Neural progenitor cell (in vitro differentiated cells): ENCODE data around the gene TBC1D1.

Experiments used
- EZH2 ChIP-seq: fragments of 200-600 bp; sonication (generic); IDR thresholded peaks from 2 replicates; pipeline ENCODE4 v1.6.1; 2017; ENCODE audit warnings: antibody characterized with exemption, mild to moderate bottlenecking, moderate library complexity
- TF ChIP-seq, protein P1 (sequence below): fragments of 200-600 bp; sonication (generic); IDR thresholded peaks from 2 replicates; pipeline ENCODE4 v1.5.1; 2017; ENCODE audit warnings: antibody characterized with exemption, mild to moderate bottlenecking

- TF ChIP-seq, protein P1, sequence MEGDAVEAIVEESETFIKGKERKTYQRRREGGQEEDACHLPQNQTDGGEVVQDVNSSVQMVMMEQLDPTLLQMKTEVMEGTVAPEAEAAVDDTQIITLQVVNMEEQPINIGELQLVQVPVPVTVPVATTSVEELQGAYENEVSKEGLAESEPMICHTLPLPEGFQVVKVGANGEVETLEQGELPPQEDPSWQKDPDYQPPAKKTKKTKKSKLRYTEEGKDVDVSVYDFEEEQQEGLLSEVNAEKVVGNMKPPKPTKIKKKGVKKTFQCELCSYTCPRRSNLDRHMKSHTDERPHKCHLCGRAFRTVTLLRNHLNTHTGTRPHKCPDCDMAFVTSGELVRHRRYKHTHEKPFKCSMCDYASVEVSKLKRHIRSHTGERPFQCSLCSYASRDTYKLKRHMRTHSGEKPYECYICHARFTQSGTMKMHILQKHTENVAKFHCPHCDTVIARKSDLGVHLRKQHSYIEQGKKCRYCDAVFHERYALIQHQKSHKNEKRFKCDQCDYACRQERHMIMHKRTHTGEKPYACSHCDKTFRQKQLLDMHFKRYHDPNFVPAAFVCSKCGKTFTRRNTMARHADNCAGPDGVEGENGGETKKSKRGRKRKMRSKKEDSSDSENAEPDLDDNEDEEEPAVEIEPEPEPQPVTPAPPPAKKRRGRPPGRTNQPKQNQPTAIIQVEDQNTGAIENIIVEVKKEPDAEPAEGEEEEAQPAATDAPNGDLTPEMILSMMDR: no peak
- TF ChIP-seq EZH2: no peak
Measured at GRCh38 chr4:37956941-37957340, 66.1 kb downstream of the TBC1D1 start.
